NCI-H2196 (cell line): Measurements from ENCODE around the gene ZCCHC7.

ENCODE experiments used
- DNase-seq: peaks from one replicate; lab custom pipeline; 2025; ENCODE audit not compliant: unreplicated experiment; lab: John Stamatoyannopoulos, UW

The ZCCHC7 gene

GRCh38 chr9:37209431-37210386, 89.3 kb downstream of the ZCCHC7 start:
- DNase-seq: no peak

- DNase-seq: no peak
These were observed 90.6 kb downstream of the ZCCHC7 start for GRCh38 chr9:37210737-37211523.

GRCh38 chr9:37212435-37212834, 92.1 kb downstream of the ZCCHC7 start:
- DNase-seq: no peak

- DNase-seq: no peak
These were observed 95.0 kb downstream of the ZCCHC7 start for GRCh38 chr9:37215381-37215780.

GRCh38 chr9:37215830-37216229, 95.5 kb downstream of the ZCCHC7 start:
- no peak for DNase-seq

GRCh38 chr9:37217161-37217560, 96.8 kb downstream of the ZCCHC7 start:
- no peak for DNase-seq

GRCh38 chr9:37218800-37219425, 98.5 kb downstream of the ZCCHC7 start:
- no peak for DNase-seq

- DNase-seq: no peak
These were observed 100.6 kb downstream of the ZCCHC7 start for GRCh38 chr9:37220971-37221370.

- no peak for DNase-seq
These were observed 101.2 kb downstream of the ZCCHC7 start for GRCh38 chr9:37221489-37222106.

GRCh38 chr9:37229455-37229854, 109.1 kb downstream of the ZCCHC7 start:
- no peak for DNase-seq

GRCh38 chr9:37229882-37230482, 109.6 kb downstream of the ZCCHC7 start:
- DNase-seq: no peak

- DNase-seq: no peak
These were observed 116.4 kb downstream of the ZCCHC7 start for GRCh38 chr9:37236822-37237221.

- no peak for DNase-seq
These were observed 117.7 kb downstream of the ZCCHC7 start for GRCh38 chr9:37238122-37238521.

- DNase-seq: no peak
These were observed 119.0 kb downstream of the ZCCHC7 start for GRCh38 chr9:37239224-37239859.

GRCh38 chr9:37239921-37240320, 119.5 kb downstream of the ZCCHC7 start:
- DNase-seq: no peak

- DNase-seq: no peak
These were observed 121.0 kb downstream of the ZCCHC7 start for GRCh38 chr9:37241340-37241739.

GRCh38 chr9:37242089-37242488, 121.7 kb downstream of the ZCCHC7 start:
- DNase-seq: no peak

- DNase-seq: no peak
These were observed 123.4 kb downstream of the ZCCHC7 start for GRCh38 chr9:37243588-37244345.

GRCh38 chr9:37246826-37247225, 126.5 kb downstream of the ZCCHC7 start:
- DNase-seq: no peak
